Peyer's patch (tissue), 4 donors: ENCODE results near the gene PPP1R9B.

Experiments
- CTCF ChIP-seq, 6 experiments: fragments of 450-650 bp in 4 of 6; fragments of 200-600 bp in 2 of 6; sonication (generic) in 1 of 6; IDR thresholded peaks; one replicate each; pipeline ENCODE4 v1.5.1; 2017 to 2019; ENCODE audit warnings: antibody characterized with exemption in 6 of 6, mild to moderate bottlenecking in 3 of 6, moderate library complexity in 1 of 6
- POLR2A ChIP-seq, 2 donors: fragments of 450-650 bp; IDR thresholded peaks; one replicate each; pipeline ENCODE4 v1.5.1; 2017; ENCODE audit warnings: antibody characterized with exemption in 2 of 2, mild to moderate bottlenecking in 2 of 2, moderate library complexity in 2 of 2

GRCh38 chr17:50105811-50106210 lies 44.7 kb downstream of the PPP1R9B start:
- TF ChIP-seq CTCF (IDR thresholded peaks at IDR 0.05) = no peak
- TF ChIP-seq POLR2A (IDR thresholded peaks at IDR 0.05) = no peak
